HL-60 (cell line): ENCODE measurements around the gene ANKS3.

Experiments
- CTCF ChIP-seq: IDR thresholded peaks from one replicate; pipeline ENCODE4 v1.5.1; 2011; ENCODE audit warnings: low read length, control low read depth, inconsistent platforms; ENCODE audit not compliant: insufficient read depth
- POLR2AphosphoS5 ChIP-seq: IDR thresholded peaks from 2 replicates; pipeline ENCODE4 v1.6.1; 2012; ENCODE audit warnings: low read depth
- REST ChIP-seq: IDR thresholded peaks from 2 replicates; pipeline ENCODE4 v1.6.1; 2012; ENCODE audit warnings: low read depth; ENCODE audit not compliant: insufficient replicate concordance

GRCh38 chr16:4687946-4688673, 46.0 kb downstream of the ANKS3 start:
- TF ChIP-seq POLR2AphosphoS5 = peak; percentile 13; the same call in 1 of the 2 replicates
- no peak for TF ChIP-seq REST
- TF ChIP-seq CTCF = no peak
